Endodermal cell (in vitro differentiated cells): Measurements from ENCODE around the gene MOB3B. TPM values are rescaled to one million over a fixed set of nuclear protein-coding genes. Genes with fewer than 3 reads are reported as not detected.

Source experiments
- DNase-seq: peaks from one replicate; pipeline ENCODE4 v3.0.0-alpha.2; 2017
- H3K27ac ChIP-seq: 2 replicates; pipeline ENCODE4 v1.5.1; 2013; ENCODE audit warnings: mild to moderate bottlenecking, low read depth, low read length, moderate library complexity
- H3K27me3 ChIP-seq: 2 replicates; pipeline ENCODE4 v1.6.1; 2013; ENCODE audit warnings: mild to moderate bottlenecking, low read length, moderate library complexity; ENCODE audit not compliant: insufficient read depth, control insufficient read depth, poor library complexity, severe bottlenecking
- H3K36me3 ChIP-seq: 2 replicates; pipeline ENCODE4 v1.7.0; 2013; ENCODE audit warnings: mild to moderate bottlenecking, low read length, moderate library complexity; ENCODE audit not compliant: control insufficient read depth, insufficient read depth
- H3K4me1 ChIP-seq: one replicate; pipeline ENCODE4 v1.7.0; 2013; ENCODE audit warnings: low read length; ENCODE audit not compliant: control insufficient read depth, insufficient read depth
- H3K4me3 ChIP-seq: 2 replicates; pipeline ENCODE4 v1.5.1; 2013; ENCODE audit warnings: mild to moderate bottlenecking, low read length, moderate library complexity
- H3K9ac ChIP-seq: 2 replicates; pipeline ENCODE4 v1.6.1; 2013; ENCODE audit warnings: mild to moderate bottlenecking, low read length, moderate library complexity; ENCODE audit not compliant: poor library complexity, severe bottlenecking; ENCODE audit errors: extremely low read depth
- H3K9me3 ChIP-seq: 2 replicates; pipeline ENCODE4 v1.6.1; 2013; ENCODE audit warnings: mild to moderate bottlenecking, low read length, moderate library complexity; ENCODE audit not compliant: control insufficient read depth
- H3K27ac Mint-ChIP-seq: 2 replicates; pipeline ENCODE4 v1.8.0; 2020; ENCODE audit warnings: mixed read lengths
- H3K27me3 Mint-ChIP-seq: 2 replicates; pipeline ENCODE4 v1.8.0; 2021; ENCODE audit warnings: mild to moderate bottlenecking, mixed read lengths; ENCODE audit not compliant: insufficient read depth
- H3K36me3 Mint-ChIP-seq: 2 replicates; pipeline ENCODE4 v1.8.0; 2020; ENCODE audit warnings: low read depth, mixed read lengths
- H3K4me1 Mint-ChIP-seq: 2 replicates; pipeline ENCODE4 v1.8.0; 2020; ENCODE audit warnings: mixed read lengths
- H3K4me3 Mint-ChIP-seq: 2 replicates; pipeline ENCODE4 v1.8.0; 2020; ENCODE audit warnings: mild to moderate bottlenecking, moderate library complexity, mixed read lengths
- H3K9me3 Mint-ChIP-seq: 2 replicates; pipeline ENCODE4 v1.8.0; 2020; ENCODE audit warnings: mild to moderate bottlenecking, mixed read lengths
- WGBS, 2 experiments: methylation state at CpG; one replicate each; pipeline versions ENCODE4 v1.1.5 to v1.1.7; 2013; ENCODE audit warnings: missing lambda C conversion rate in 2 of 2, mixed read lengths in 1 of 2; ENCODE audit not compliant: insufficient coverage in 1 of 2, insufficient read length in 1 of 2; 5-methylcytosine and 5-hydroxymethylcytosine counted together
- long read RNA-seq, 4 experiments: library from polyadenylated mRNA in 2 of 4; library from RNA in 1 of 4; library from capped mRNA in 1 of 4; stranded (forward) in 3 of 4; unstranded in 1 of 4; transcript quantifications; one replicate each; pipeline ENCODE4 v2.0.0, GENCODE V29; 2020 to 2021; ENCODE audit warnings: inconsistent platforms in 1 of 4
- polyA plus RNA-seq, 2 experiments: library from polyadenylated mRNA; stranded (reverse); fragments of 50-300 nt; gene quantifications; one replicate each; pipeline ENCODE4 v1.2.3, GENCODE V29; 2013
- total RNA-seq, 2 donors: library from RNA; stranded (reverse); fragmentation: NEBNext Ultra II Directional in 1 of 2; extraction: Animal tissue kit (Norgen Biotek cat#: 25700) in 1 of 2; gene quantifications; 2 replicates in 1 of 2; 3 replicates in 1 of 2; pipeline ENCODE4 v1.2.1, GENCODE V29; 2021
- TF ChIP-seq, protein P1 (sequence below): fragments of 200-600 bp; sonication (generic); conservative IDR thresholded peaks from 2 replicates; pipeline ENCODE4 v1.5.0; 2021; ENCODE audit warnings: antibody characterized with exemption, mild to moderate bottlenecking

MOB3B gene
- 1 to 10 TPM; 5.6 to 6.2 TPM for total RNA-seq
- polyA plus RNA-seq (2013, experiment 1 of 2) = 5.8 TPM
- 6.0 TPM for polyA plus RNA-seq (2013, experiment 2 of 2)
- long read RNA-seq, experiment 1, full-length matches to known transcripts = 2 of 3 reads
- long read RNA-seq, experiment 1, partial matches to known transcripts = 0 of 3 reads
- long read RNA-seq, experiment 1, other reads (novel, unspliced or antisense) = 1 of 3 reads
- long read RNA-seq, experiment 2, full-length matches to known transcripts = 11 of 15 reads
- long read RNA-seq, experiment 2, partial matches to known transcripts = 0 of 15 reads
- long read RNA-seq, experiment 2, other reads (novel, unspliced or antisense) = 4 of 15 reads
- long read RNA-seq, experiment 3, full-length matches to known transcripts = 39 of 41 reads
- long read RNA-seq, experiment 3, partial matches to known transcripts = 0 of 41 reads
- long read RNA-seq, experiment 3, other reads (novel, unspliced or antisense) = 2 of 41 reads
- long read RNA-seq, experiment 4, full-length matches to known transcripts = 1 of 4 reads
- long read RNA-seq, experiment 4, partial matches to known transcripts = 0 of 4 reads
- long read RNA-seq, experiment 4, other reads (novel, unspliced or antisense) = 3 of 4 reads

DNA sequence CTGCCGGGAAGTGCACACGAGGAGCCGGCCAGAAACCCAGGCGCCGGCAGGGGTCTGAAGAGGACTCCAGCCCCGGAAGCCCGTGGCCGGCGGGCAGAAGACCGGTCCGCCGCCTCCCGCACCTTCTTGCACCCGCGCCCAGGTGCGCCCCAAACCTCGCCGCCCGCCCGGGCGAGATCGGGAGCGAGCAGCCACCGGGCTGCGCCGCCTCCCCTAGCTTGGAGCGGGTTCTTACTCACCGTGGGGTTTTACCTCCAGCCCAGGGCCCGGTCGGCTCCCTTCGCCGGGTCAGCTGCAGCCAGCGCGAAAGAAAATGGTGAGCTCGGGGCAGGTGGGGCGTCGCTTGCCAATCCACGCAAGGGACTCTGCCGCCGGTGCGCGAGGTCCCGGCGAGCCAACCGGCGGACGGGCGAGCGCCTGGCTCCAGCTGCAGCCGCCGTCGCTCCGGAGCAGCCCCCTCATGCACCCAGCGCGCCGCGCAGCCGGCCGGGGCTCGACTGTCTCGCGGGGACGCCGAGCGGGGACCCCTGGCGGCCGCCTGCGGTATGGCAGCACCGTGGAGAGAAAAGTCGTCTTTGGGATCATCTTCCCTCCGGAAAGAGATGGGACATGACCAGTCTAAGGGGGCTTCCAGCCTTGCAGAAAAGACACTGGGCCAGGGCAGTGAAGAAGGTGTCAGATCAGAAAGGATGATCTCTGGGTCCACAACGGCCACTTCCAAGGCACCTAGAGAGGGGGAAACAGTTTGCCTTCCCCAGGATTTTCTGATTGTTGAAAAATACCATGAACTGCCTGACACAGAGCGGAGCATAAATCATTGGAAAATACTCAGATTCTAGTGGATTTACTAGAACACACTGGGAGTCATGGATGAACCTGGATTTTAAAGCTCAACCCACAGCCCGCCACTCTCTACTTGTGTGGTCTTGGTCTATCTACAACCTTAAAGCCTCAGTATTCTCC lies at the start of gene MOB3B:
MOB3B (minus strand) TSS at position 499 of the 963 bp plus-strand sequence. CDS start 74,264 bp downstream, outside the sequence.
- Histone ChIP-seq H3K4me3 (peak within 1 kb of the TSS; percentile 88), H3K27ac (no peak within 1 kb of the TSS), H3K36me3 (no peaks in the 10 kb centered on the region), H3K9ac (peak within 1 kb of the TSS; percentile 67), H3K27me3 (peaks cover 29% of the 10 kb centered on the region), H3K4me1 (peaks cover 4% of the 10 kb centered on the region), H3K9me3 (no peaks in the 10 kb centered on the region)
- TF ChIP-seq, protein P1, sequence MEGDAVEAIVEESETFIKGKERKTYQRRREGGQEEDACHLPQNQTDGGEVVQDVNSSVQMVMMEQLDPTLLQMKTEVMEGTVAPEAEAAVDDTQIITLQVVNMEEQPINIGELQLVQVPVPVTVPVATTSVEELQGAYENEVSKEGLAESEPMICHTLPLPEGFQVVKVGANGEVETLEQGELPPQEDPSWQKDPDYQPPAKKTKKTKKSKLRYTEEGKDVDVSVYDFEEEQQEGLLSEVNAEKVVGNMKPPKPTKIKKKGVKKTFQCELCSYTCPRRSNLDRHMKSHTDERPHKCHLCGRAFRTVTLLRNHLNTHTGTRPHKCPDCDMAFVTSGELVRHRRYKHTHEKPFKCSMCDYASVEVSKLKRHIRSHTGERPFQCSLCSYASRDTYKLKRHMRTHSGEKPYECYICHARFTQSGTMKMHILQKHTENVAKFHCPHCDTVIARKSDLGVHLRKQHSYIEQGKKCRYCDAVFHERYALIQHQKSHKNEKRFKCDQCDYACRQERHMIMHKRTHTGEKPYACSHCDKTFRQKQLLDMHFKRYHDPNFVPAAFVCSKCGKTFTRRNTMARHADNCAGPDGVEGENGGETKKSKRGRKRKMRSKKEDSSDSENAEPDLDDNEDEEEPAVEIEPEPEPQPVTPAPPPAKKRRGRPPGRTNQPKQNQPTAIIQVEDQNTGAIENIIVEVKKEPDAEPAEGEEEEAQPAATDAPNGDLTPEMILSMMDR = peak; percentile 94
- peaks cover 28% of the 10 kb centered on the region for H3K27me3 Mint-ChIP-seq
- H3K27ac Mint-ChIP-seq = peak within 1 kb of the TSS; percentile 75
- no peaks in the 10 kb centered on the region for H3K36me3 Mint-ChIP-seq
- H3K4me1 Mint-ChIP-seq = peaks cover 6% of the 10 kb centered on the region
- peak; percentile 95 for DNase-seq
- 3 to 6% methylated on average over 29 to 74 of the region's 74 CpGs for WGBS, 2 experiments
- H3K9me3 Mint-ChIP-seq = no peaks in the 10 kb centered on the region
- peak within 1 kb of the TSS; percentile 86 for H3K4me3 Mint-ChIP-seq

DNA sequence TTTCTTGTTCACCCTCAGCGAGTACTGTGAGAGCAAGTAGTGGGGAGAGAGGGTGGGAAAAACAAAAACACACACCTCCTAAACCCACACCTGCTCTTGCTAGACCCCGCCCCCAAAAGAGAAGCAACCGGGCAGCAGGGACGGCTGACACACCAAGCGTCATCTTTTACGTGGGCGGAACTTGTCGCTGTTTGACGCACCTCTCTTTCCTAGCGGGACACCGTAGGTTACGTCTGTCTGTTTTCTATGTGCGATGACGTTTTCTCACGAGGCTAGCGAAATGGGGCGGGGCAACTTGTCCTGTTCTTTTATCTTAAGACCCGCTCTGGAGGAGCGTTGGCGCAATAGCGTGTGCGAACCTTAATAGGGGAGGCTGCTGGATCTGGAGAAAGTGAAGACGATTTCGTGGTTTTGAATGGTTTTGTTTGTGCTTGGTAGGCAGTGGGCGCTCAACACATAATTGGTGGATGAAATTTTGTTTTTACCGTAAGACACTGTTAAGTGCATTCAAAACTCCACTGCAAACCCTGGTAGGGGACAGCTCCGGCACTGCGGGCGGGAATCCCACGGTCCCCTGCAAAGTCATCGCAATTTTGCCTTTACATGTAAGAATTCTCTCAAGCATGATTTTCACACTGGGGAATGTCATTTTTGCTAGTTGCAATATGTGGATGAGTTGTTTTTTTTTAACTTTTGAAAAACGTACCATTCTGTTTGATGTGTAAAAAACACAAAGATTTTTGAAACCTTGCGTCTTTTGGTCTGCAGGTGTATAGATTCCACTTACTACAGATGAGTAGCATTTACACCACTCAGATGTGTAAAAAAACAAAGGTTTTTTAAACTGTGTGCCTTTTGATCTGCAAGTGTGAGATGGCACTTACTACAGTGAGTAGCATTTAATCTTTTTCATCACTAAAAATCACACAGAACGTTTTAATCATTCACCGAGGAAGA lies 44.3 kb upstream of the MOB3B start:
- H3K4me1 Mint-ChIP-seq = peaks cover 15% of the 10 kb centered on the region
- TF ChIP-seq, protein P1 = no peak
- H3K9me3 ChIP-seq = peaks cover 7% of the 10 kb centered on the region
- no peaks in the 10 kb centered on the region for H3K36me3 ChIP-seq
- DNase-seq = peak; percentile 97
- H3K4me3 Mint-ChIP-seq = peak overlapping the region; percentile 88
- peak overlapping the region; percentile 92 for H3K27ac ChIP-seq
- WGBS, 2 experiments = 8 to 15% methylated on average over 17 to 34 of the region's 35 CpGs
- peaks cover 13% of the 10 kb centered on the region for H3K9me3 Mint-ChIP-seq
- H3K36me3 Mint-ChIP-seq = no peaks in the 10 kb centered on the region
- H3K27ac Mint-ChIP-seq = peak overlapping the region; percentile 99
- no peaks in the 10 kb centered on the region for H3K27me3 ChIP-seq
- H3K9ac ChIP-seq = peak overlapping the region; percentile 59
- H3K4me3 ChIP-seq = peak overlapping the region; percentile 96
- no peaks in the 10 kb centered on the region for H3K4me1 ChIP-seq
- H3K27me3 Mint-ChIP-seq = peaks cover 5% of the 10 kb centered on the region
